ENCODE data around the gene ETV4. TPM values are rescaled to one million over a fixed set of nuclear protein-coding genes. Genes with fewer than 3 reads are reported as not detected.

ETV4 gene
- total and polyA plus RNA-seq, 2 of the 13 experiments (the other 11 are each of a cell fraction or from before 2014, with no cell fraction given): 128 to 330 TPM

GRCh38 chr17:43479948-43480347, 66.2 kb downstream of the ETV4 start (continued):
- TF ChIP-seq THRA (CRISPR knock-in tag; IDR thresholded peaks at IDR 0.05; ENCODE audit: borderline replicate concordance) (peak; percentile 88), LCORL (IDR thresholded peaks at IDR 0.05) (no peak), LCORL (CRISPR knock-in tag; IDR thresholded peaks at IDR 0.05) (peak; percentile 94), IKZF4 (CRISPR knock-in tag; IDR thresholded peaks at IDR 0.05; ENCODE audit: borderline replicate concordance, low read depth, not compliant biosample characterization) (no peak), TERF1 (CRISPR knock-in tag; IDR thresholded peaks at IDR 0.05) (no peak), CBX5 (CRISPR knock-in tag; IDR thresholded peaks at IDR 0.05; ENCODE audit: borderline replicate concordance) (0 out of 2 replicates have a peak, but pooled peaks have one; percentile 27), ZSCAN25 (CRISPR knock-in tag; IDR thresholded peaks at IDR 0.05) (no peak), NCOR1 (IDR thresholded peaks at IDR 0.05; ENCODE audit: borderline replicate concordance, low read length) (peak; percentile 83; the same call in 1 of the 2 replicates), ETS1 (CRISPR knock-in tag; IDR thresholded peaks at IDR 0.05) (no peak), ZFYVE20 (CRISPR knock-in tag; IDR thresholded peaks at IDR 0.05; ENCODE audit: borderline replicate concordance, low read depth) (no peak), ZNF136 (CRISPR knock-in tag; IDR thresholded peaks at IDR 0.05; ENCODE audit: low read depth) (no peak), ZSCAN12 (CRISPR knock-in tag; IDR thresholded peaks at IDR 0.05) (no peak), ARNTL (CRISPR knock-in tag; IDR thresholded peaks at IDR 0.05) (peak; percentile 82), ZBTB1 (CRISPR knock-in tag; IDR thresholded peaks at IDR 0.05; ENCODE audit: borderline replicate concordance) (no peak), TFE3 (CRISPR knock-in tag; IDR thresholded peaks at IDR 0.05) (peak; percentile 80), ZNF619 (CRISPR knock-in tag; IDR thresholded peaks at IDR 0.05) (no peak), ZNF652 (CRISPR knock-in tag; IDR thresholded peaks at IDR 0.05; ENCODE audit: borderline replicate concordance, low read depth) (0 out of 2 replicates have a peak, but pooled peaks have one; percentile 21), TCF7 (IDR thresholded peaks at IDR 0.05; ENCODE audit: low read depth) (peak; percentile 94), AGO2 (optimal IDR thresholded peaks at IDR 0.05; ENCODE audit: low read depth, low read length) (no peak), THAP8 (CRISPR knock-in tag; IDR thresholded peaks at IDR 0.05; ENCODE audit: borderline replicate concordance) (no peak), HNRNPK (IDR thresholded peaks at IDR 0.05; ENCODE audit: low read depth, low read length, poor library complexity, severe bottlenecking) (no peak), ZBTB49 (CRISPR knock-in tag; IDR thresholded peaks at IDR 0.05; ENCODE audit: borderline replicate concordance) (no peak)
